SK-N-SH (cell line): ENCODE results near the gene CDK5RAP1.

Source experiments
- CTCF ChIP-seq: fragments of 200-600 bp; sonication (generic); IDR thresholded peaks from 2 replicates; pipeline ENCODE4 v1.6.1; 2017; ENCODE audit warnings: antibody characterized with exemption, mild to moderate bottlenecking, moderate library complexity
- ELF1 ChIP-seq: IDR thresholded peaks from 2 replicates; pipeline ENCODE4 v1.4.0; 2012
- EP300 ChIP-seq, 2 experiments: IDR thresholded peaks; 2 replicates each; pipeline versions ENCODE4 v1.4.0 to v1.6.1; 2012; ENCODE audit warnings: borderline replicate concordance in 1 of 2, low read depth in 1 of 2, low read length in 1 of 2
- MAX ChIP-seq: IDR thresholded peaks from 2 replicates; pipeline ENCODE4 v1.4.0; 2012; ENCODE audit warnings: low read depth
- POLR2AphosphoS5 ChIP-seq: IDR thresholded peaks from 2 replicates; pipeline ENCODE4 v1.6.1; 2012; ENCODE audit warnings: low read depth, low read length
- RAD21 ChIP-seq: IDR thresholded peaks from 2 replicates; pipeline ENCODE4 v1.6.1; 2012; ENCODE audit warnings: mild to moderate bottlenecking, low read length
- REST ChIP-seq: IDR thresholded peaks from 2 replicates; pipeline ENCODE4 v1.6.1; 2012; ENCODE audit warnings: mild to moderate bottlenecking, low read depth, low read length, moderate library complexity
- TEAD4 ChIP-seq: IDR thresholded peaks from 2 replicates; pipeline ENCODE4 v1.4.0; 2012; ENCODE audit warnings: mild to moderate bottlenecking, borderline replicate concordance; ENCODE audit not compliant: insufficient read depth
- USF2 ChIP-seq: fragments of 150-350 bp; IDR thresholded peaks from 2 replicates; pipeline ENCODE4 v1.6.1; 2017; ENCODE audit warnings: antibody characterized with exemption, low read length, low read depth, borderline replicate concordance
- ZBTB33 ChIP-seq: IDR thresholded peaks from 2 replicates; pipeline ENCODE4 v1.4.0; 2012; ENCODE audit warnings: low read depth, borderline replicate concordance

GRCh38 chr20:33407251-33407650, 5.9 kb upstream of the CDK5RAP1 start:
- TF ChIP-seq USF2 (no peak), RAD21 (no peak), EP300 (IDR thresholded peaks at IDR 0.05; ENCODE audit: borderline replicate concordance in 1 of 2, low read depth in 1 of 2, low read length in 1 of 2) (no peak), TEAD4 (no peak), CTCF (no peak), POLR2AphosphoS5 (no peak), REST (no peak), ZBTB33 (no peak), ELF1 (no peak), MAX (no peak)
